GM12874 (cell line): ENCODE results near the gene KIF26A.

Experiments
- TF ChIP-seq, protein P1 (sequence below): IDR thresholded peaks from 2 replicates; pipeline ENCODE4 v1.5.1; 2011; ENCODE audit warnings: low read depth, mild to moderate bottlenecking, control low read depth, low read length, moderate library complexity; ENCODE audit not compliant: insufficient read depth

KIF26A gene

DNA sequence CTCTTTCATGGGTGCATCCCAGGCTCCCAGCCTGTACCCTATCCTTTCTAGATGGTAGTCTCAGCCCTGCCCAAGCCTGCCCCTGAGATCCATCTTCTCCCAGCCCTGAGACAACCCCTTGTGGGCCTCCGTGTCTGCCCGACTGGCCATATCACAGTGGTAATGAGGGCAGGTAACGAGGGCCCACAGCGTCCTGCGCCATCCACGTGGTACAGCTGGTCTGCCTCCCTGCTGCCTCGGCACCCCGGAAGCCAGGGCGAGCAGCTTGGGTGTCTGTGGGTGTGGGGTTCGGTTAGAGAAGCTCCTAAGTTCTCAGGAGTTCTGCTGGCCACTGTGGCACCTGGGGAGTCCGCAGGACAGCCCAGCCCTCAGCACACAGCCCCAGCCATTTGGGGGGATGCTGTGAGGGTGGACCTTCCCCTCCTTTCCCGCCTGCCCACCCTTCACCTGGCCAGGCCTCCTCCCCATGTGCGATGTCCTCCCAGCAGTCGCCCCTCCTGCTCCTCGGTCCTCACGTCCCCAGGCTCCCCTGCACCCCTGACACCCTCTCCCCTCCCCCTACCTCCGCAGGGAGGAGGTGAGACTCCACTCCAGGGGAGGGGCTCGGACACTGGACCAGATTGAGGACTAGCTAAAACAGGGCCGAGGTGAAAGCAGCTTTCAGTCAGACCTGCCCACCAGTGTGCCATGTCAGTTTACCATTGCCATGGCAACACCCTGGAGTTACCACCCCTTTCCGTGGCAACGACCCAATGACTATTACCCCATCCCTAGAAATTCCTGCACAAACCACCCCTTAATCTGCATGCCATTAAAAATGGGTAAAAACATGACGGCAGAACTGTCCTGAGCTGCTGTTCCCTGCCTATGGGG is 69.0 kb downstream of the KIF26A start:
- TF ChIP-seq, protein P1, sequence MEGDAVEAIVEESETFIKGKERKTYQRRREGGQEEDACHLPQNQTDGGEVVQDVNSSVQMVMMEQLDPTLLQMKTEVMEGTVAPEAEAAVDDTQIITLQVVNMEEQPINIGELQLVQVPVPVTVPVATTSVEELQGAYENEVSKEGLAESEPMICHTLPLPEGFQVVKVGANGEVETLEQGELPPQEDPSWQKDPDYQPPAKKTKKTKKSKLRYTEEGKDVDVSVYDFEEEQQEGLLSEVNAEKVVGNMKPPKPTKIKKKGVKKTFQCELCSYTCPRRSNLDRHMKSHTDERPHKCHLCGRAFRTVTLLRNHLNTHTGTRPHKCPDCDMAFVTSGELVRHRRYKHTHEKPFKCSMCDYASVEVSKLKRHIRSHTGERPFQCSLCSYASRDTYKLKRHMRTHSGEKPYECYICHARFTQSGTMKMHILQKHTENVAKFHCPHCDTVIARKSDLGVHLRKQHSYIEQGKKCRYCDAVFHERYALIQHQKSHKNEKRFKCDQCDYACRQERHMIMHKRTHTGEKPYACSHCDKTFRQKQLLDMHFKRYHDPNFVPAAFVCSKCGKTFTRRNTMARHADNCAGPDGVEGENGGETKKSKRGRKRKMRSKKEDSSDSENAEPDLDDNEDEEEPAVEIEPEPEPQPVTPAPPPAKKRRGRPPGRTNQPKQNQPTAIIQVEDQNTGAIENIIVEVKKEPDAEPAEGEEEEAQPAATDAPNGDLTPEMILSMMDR, result no peak

DNA sequence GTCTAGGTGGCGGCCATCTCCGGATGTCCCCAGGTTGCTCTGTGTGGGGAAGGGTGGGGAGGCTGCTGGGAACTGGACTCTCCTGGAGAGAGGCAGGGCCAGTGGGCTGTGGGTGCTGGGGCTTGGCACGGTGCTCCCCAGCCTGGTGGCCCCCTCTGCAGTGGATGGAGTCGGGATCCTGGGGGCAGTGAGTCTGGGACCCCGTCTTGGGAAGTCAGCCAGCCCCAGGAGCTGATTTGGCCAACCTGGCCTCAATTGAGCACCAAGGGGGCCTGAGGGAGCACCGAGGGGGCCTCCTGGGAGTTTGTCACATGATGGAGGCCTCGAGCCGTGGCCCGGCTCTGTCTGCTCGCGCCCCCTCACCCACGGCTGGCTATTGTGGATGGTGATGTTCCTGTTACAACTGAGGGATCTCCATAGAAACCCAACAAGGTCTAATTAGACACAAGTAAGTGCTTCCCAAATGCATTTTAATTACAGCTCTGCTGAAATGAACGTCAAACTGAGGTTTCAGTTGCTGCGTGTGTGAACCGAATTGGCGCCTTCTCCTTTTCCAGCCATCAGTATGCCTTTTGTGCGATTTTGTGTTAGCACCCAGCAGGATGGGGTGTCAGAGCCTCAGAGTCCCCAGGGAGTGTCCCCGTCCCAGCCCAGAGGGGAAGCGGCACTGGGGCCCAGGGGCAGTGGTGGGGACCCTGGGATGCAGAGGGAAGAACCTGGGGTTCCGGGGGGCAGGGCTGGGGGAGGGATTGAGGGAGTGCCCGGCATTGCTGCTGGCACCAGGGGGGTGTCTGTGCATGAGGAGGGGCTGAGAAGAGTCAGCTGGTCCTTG is 71.8 kb downstream of the KIF26A start:
- TF ChIP-seq, protein P1, result no peak

DNA sequence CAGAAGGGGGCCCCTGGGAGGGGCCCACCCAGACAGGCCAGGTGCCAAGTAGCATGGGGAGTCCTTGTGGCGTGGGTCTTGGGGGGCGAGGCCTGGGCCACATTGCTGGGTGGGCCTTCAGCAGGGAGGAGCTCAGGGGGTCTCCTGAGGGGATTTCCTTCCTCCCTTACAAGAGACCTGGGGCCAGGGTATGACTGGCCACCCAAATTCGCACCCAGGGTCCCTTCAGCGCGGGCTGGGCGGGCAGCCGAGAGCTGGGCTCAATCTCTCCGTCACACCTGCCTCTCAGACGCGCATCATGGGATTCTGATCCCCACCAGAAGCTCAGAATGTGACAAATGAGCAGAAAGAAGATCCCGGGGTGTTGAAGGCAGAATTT is 72.4 kb downstream of the KIF26A start:
- TF ChIP-seq, protein P1, result no peak

DNA sequence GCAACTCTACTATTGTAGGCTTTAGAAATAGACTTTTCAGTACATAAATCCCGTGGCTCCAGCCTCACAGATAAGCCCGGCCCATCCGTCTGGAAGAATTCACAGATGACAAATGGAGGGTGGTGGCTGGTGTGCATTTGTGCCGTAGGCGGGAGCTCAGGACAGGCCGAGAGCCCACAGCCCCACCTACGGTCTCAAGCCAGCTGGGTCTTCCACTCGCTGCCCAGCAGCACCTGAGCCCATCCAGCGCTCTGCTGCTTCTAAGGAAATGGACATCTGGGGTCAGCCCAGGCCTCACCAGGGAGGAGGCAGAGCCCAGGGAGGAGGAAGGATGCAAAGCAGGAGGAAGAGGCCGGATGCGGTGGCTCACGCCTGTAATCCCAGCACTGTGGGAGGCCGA is 72.8 kb downstream of the KIF26A start:
- TF ChIP-seq, protein P1, result no peak

DNA sequence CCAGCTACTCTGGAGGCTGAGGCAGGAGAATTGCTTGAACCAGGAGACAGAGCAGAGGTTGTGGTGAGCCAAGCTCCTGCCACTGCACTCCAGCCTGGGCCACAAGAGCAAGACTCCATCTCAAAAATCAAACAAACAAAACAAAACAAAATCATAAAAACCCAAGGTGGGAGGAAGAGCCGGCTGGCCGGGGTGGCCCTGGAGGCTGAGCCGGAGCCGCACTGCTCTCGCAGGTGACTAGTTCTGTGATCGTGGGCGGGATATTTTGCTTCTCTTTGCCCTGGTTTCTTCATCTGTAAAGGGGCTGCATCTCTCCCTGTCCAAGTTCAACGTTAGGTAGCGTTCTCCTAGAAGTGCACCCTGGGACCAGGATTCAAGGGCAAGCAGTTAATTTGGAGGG is 73.4 kb downstream of the KIF26A start:
- TF ChIP-seq, protein P1, result no peak

DNA sequence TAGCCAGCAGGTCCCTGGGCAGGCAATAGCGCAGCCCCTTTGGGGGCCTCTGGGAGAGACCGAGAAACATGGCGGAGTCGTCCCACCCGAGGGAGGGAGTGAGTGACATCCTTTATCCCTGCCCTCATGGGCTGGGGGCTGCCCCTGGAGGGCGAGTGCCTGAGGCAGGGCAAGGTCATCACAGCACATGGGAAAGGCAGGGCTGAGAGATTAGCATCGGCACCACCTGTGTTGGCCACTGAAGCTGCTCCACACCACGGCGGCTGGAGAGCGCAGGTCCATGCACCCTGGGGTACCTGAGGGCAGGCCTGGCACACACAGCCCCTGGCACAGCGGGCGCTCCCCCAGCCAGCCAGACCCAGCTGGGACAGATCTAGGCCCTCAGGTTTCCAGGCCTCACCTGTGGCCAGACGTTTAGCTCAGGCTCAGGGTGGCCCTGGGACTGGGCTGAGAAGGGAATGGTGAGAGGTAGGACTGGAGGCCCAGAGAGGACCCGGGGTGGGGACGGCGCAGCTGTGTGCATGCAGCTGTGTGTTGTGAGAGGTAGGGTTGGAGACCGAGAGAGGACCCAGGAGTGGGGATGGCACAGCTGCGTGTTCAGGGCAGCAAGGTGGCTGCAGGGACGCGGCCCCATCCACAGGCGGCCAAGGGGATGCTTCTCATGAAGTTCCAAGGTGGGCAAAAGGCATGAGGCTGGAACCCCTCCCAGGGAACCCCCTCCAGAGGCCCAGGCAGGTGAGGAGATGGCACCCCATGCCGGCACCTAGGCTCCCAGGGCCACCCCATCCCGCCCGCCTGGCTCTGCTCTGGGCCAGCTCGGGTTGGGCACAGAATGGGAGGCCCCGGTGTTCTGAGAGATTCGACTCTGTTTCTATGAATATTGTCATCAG is 74.1 kb downstream of the KIF26A start:
- TF ChIP-seq, protein P1, result no peak
